HG02970 (cell line): ENCODE results near the gene TMEM163.

Experiments used
- ATAC-seq: cut with Tn5 transposase; IDR thresholded peaks from one replicate; pipeline ENCODE4 v1.9.1; 2021; ENCODE audit warnings: mild to moderate bottlenecking, moderate library complexity, moderate number of reproducible peaks; ENCODE audit not compliant: unreplicated experiment, low FRiP score

TMEM163 gene

GRCh38 chr2:134421556-134422328, 297.1 kb downstream of the TMEM163 start:
- no peak for ATAC-seq

GRCh38 chr2:134420920-134421319, 297.9 kb downstream of the TMEM163 start:
- ATAC-seq: no peak

DNA sequence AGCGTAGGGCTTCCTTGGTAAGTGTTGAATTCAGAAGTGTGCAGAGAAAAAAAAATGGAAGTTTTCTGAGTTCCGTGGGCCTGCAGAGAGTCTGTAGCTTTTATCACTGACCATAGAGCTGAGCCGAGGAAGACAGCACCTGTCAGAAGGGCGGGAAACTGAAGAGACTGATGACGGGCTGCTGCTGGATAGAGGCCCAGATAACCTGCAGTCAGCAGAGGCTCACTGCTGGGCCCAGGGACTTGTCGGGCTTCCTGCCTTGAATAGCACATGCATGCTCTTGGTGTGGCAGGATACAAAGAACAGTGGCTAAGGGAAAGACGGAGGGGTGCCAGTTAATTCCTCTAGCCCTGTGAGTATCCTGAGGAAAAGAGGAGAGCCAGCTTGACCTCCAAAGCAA, 298.5 kb downstream of the TMEM163 start:
- ATAC-seq: no peak

GRCh38 chr2:134417968-134418582, 300.7 kb downstream of the TMEM163 start:
- no peak for ATAC-seq

- no peak for ATAC-seq
Measured at GRCh38 chr2:134416637-134417036, 302.2 kb downstream of the TMEM163 start.

- no peak for ATAC-seq
Measured at GRCh38 chr2:134416018-134416417, 302.8 kb downstream of the TMEM163 start.

DNA sequence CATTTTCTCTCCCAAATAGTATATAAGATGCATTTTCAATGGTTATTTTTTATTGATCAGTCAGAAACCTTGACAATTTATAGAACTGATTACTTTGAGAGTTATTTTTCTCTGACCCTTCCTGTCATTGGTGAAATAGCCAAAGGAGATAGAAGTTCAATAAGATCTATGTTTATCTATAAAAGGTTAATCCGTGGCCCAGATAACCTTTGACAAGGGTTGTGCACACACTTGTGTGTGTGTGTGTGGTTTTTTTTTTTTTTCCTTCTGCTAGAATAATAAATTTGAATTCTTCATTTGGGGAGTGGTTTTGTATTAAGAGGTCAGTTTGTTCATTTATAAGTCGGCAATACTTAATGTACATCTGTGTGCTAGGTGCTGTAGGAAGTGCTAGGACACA, 304.9 kb downstream of the TMEM163 start:
- no peak for ATAC-seq

- ATAC-seq: no peak
Measured at GRCh38 chr2:134413430-134413829, 305.4 kb downstream of the TMEM163 start.

DNA sequence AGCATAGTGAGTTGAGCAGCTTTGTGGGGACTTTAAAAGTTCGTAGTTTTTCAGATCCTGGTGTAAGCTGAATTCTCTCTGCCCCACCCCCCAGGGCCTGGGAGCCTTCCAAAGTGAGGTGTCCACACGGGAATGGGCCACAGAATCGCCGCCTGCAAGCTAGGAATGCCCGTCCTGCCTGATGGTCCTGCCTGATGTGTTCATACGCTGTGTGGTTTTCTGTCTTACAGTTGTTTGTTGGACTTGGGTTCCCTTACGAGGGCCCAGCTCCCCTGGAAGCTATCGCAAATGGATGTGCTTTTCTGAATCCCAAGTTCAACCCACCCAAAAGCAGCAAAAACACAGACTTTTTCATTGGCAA, 306.2 kb downstream of the TMEM163 start:
- ATAC-seq: no peak

DNA sequence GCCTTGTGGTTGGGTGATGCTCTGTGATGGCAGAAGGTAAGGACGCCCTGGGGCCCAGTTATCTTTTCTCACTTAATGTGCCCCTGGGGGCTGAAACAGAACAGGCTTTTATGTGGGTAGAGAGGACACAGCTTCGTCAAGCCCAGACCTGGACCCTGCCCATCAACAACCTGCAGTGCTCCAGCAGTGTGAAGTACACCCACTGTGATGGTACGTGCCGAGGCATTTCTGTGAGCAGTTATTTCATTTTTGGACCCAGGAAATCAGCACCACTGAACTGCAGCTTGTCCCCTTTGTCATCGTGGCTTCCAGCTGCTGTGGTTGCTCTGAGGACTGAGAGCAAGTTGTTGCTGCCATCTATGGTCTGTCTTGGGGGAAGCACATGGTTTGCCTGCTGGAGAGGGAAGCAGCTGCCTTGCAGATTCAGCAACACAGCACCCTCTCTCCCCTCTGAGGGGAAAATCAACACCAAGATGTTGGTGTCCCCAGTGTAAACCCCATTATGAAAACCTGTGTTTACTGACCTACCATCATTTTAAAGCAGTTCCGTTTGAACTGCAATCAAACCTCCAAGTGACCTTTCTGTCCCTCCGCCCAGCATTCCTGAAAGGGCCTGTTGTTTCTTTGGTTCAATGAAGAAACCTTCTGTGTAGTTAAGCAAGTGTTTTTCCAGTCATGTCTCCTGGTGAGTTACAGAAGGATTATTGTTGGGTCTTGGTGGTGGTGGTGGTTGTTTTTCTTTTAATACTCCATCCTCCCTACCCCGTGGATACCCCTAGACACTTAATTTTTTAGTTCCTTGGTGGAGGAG, 306.8 kb downstream of the TMEM163 start:
- no peak for ATAC-seq

DNA sequence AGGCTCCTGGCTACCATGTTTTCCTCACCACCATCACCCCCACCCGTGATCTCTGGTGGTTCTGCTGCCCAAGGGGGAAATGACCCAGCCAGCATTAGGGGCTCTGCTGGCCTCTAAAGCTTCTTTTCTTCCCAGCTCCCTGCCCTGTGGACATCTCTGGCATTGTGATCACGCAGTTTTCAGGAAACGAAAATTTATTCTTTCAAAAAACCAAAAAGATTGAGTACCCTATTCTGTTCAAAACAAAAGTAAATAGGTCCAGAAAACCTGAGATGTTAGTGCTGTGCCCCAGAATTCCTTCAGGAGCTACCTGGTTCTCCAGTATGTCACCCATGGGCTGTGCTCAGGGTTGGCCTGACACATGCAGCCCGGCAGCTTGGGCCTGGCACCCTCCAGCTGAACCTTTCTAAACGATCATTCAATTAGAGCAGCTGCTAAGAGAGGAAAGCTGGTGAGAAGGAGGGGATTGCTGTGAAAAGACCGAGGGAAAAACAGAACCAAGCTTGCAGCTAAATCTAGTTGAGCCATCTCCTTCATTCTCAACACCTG, 307.4 kb downstream of the TMEM163 start:
- ATAC-seq: no peak

GRCh38 chr2:134410831-134411231, 308.0 kb downstream of the TMEM163 start:
- ATAC-seq: no peak

DNA sequence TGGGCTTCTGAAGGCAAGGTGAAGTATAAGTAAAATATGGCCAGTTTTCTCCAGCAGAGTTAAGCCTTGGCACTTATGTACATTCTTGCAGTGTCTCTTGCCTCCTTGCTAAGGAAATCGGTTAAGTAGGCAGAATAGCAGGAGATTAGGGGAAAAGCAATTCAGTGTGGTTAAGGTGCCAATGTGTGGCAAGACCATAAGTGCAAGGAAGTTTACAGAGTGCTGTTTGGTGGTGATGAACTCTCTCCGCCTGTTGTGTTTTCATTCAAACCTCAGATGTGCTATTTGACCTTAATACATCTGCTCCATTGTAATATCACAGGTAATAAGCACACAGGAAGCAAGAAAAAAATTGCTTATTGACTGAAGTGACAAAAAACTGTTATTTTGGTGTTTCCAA, 308.8 kb downstream of the TMEM163 start:
- ATAC-seq: no peak

DNA sequence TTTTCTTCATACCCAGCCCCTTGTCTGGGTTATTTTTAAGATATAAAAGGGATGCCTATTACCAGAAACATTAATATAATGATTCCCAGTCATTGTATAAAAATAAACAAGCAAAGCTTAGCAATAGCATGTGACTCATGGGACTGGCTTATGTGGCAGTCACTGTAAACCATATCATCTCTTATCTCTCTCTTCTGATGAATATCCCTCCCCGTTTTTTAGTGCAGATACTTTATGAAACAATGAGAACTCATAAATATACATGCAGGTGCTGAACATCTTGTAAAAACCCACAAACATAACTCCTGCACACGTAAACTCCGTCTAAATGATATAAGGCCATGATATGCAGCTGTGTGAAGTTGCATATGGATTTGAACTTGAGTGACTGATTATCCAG, 310.0 kb downstream of the TMEM163 start:
- ATAC-seq: no peak

GRCh38 chr2:134408386-134408785, 310.4 kb downstream of the TMEM163 start:
- ATAC-seq: no peak

- ATAC-seq: no peak
Measured at GRCh38 chr2:134407154-134407890, 311.5 kb downstream of the TMEM163 start.

GRCh38 chr2:134406736-134407135, 312.1 kb downstream of the TMEM163 start:
- no peak for ATAC-seq

DNA sequence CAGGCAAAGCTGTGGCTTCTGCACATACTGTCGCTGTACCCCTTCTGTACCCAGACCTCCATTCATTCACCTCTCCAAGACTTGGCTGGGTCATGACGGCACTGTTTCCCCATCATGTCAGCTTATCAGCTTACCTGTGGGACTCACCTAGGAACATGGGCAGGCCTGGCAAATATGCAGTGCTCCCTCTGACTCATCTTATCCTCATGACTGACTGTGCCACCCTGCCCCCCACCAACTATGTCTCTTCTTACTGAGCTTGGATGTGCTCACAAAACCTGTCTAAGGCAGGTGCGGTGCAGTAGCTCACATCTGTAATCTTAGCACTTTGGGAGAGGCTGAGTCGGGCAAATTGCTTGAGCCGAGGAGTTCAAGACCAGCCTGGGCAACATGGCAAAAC, 312.5 kb downstream of the TMEM163 start:
- ATAC-seq: no peak
